Fibroblast of the aortic adventitia (primary cell): ENCODE measurements around the gene KANSL1L. TPM values are rescaled to one million over a fixed set of nuclear protein-coding genes. Genes with fewer than 3 reads are reported as not detected.

Experiments
- DNase-seq: peaks from one replicate; pipeline ENCODE4 v3.0.0-alpha.2; 2010; ENCODE audit warnings: low read depth
- H3K4me3 ChIP-seq: 2 replicates; pipeline ENCODE4 v1.5.1; 2011; ENCODE audit warnings: low read depth, mild to moderate bottlenecking, control low read depth, low read length, moderate library complexity
- CTCF ChIP-seq: IDR thresholded peaks from 2 replicates; pipeline ENCODE4 v1.5.1; 2011; ENCODE audit warnings: mild to moderate bottlenecking, low read length, control low read depth, inconsistent platforms; ENCODE audit not compliant: insufficient read depth
- total RNA-seq: library from RNA; depleted of rRNA; stranded (reverse); fragments of >200 nt; gene quantifications from 2 replicates; pipeline ENCODE4 v1.2.3, GENCODE V29; 2012; ENCODE audit warnings: low replicate concordance

The KANSL1L gene
- total RNA-seq, 1 donor: 28.2 TPM

GRCh38 chr2:209974576-209974975, 196.6 kb downstream of the KANSL1L start:
- TF ChIP-seq CTCF: no peak
- peak; percentile 2 for DNase-seq
- H3K4me3 ChIP-seq: no peak overlapping the region

- H3K4me3 ChIP-seq: no peak overlapping the region
- no peak for DNase-seq
- no peak for TF ChIP-seq CTCF
Measured at GRCh38 chr2:209973328-209973727, 197.9 kb downstream of the KANSL1L start.

Other genes starting within 250 kb of the KANSL1L start
- gene RPE, start 168.8 kb downstream of the KANSL1L start, total RNA-seq: 69.6 and 97.3 TPM in 2 replicates
- gene ACADL, start 54.0 kb upstream of the KANSL1L start, total RNA-seq: 0.63 and 4.5 TPM in 2 replicates
- not detected in 2 replicates for gene MYL1, start 143.8 kb upstream of the KANSL1L start, total RNA-seq